Astrocyte (in vitro differentiated cells and primary cell): Measurements from ENCODE around the gene AOC1. TPM values are rescaled to one million over a fixed set of nuclear protein-coding genes. Genes with fewer than 3 reads are reported as not detected.

Experiments
- DNase-seq: peaks from one replicate; pipeline ENCODE4 v3.0.0-alpha.2; 2010; ENCODE audit warnings: low read depth
- FAIRE-seq: peaks from 2 replicates; lab custom pipeline; 2011; peaks lifted over from hg19 to GRCh38; lab: Jason Lieb, UNC
- H2AFZ ChIP-seq: 2 replicates; pipeline ENCODE4 v1.6.0; 2012; ENCODE audit warnings: low read depth, low read length, inconsistent platforms
- H3K27ac ChIP-seq: 2 replicates; pipeline ENCODE4 v1.5.1; 2011; ENCODE audit warnings: low read depth, low read length, inconsistent platforms
- H3K27me3 ChIP-seq: 2 replicates; pipeline ENCODE4 v1.6.0; 2011; ENCODE audit warnings: low read length, inconsistent platforms; ENCODE audit not compliant: insufficient read depth
- H3K36me3 ChIP-seq: 2 replicates; pipeline ENCODE4 v1.5.1; 2011; ENCODE audit warnings: low read length, inconsistent platforms; ENCODE audit not compliant: insufficient read depth
- H3K4me1 ChIP-seq: 2 replicates; pipeline ENCODE4 v1.5.1; 2011; ENCODE audit warnings: low read length, inconsistent platforms; ENCODE audit not compliant: insufficient read depth
- H3K4me2 ChIP-seq: 2 replicates; pipeline ENCODE4 v1.6.0; 2012; ENCODE audit warnings: low read length, inconsistent platforms
- H3K4me3 ChIP-seq: 2 replicates; pipeline ENCODE4 v1.5.1; 2011; ENCODE audit warnings: low read depth, mild to moderate bottlenecking, low read length, inconsistent platforms; ENCODE audit not compliant: insufficient read depth
- H3K79me2 ChIP-seq: 2 replicates; pipeline ENCODE4 v1.6.0; 2012; ENCODE audit warnings: mild to moderate bottlenecking, low read length, inconsistent platforms; ENCODE audit not compliant: insufficient read depth
- H3K9ac ChIP-seq: 2 replicates; pipeline ENCODE4 v1.6.0; 2012; ENCODE audit warnings: mild to moderate bottlenecking, low read length, inconsistent platforms
- H3K9me3 ChIP-seq: 2 replicates; pipeline ENCODE4 v1.5.1; 2012; ENCODE audit warnings: low read depth, mild to moderate bottlenecking, low read length, inconsistent platforms; ENCODE audit not compliant: insufficient read depth
- H4K20me1 ChIP-seq: 2 replicates; pipeline ENCODE4 v1.6.0; 2012; ENCODE audit warnings: low read length, inconsistent platforms; ENCODE audit not compliant: insufficient read depth
- H3K27ac Mint-ChIP-seq: one replicate; pipeline ENCODE4 v1.8.0; 2021; ENCODE audit warnings: mild to moderate bottlenecking, mixed read lengths; ENCODE audit not compliant: unreplicated experiment
- H3K27me3 Mint-ChIP-seq: one replicate; pipeline ENCODE4 v1.8.0; 2021; ENCODE audit warnings: low read depth, mixed read lengths; ENCODE audit not compliant: unreplicated experiment
- H3K36me3 Mint-ChIP-seq: one replicate; pipeline ENCODE4 v1.8.0; 2021; ENCODE audit warnings: low read depth, mixed read lengths; ENCODE audit not compliant: unreplicated experiment
- H3K4me1 Mint-ChIP-seq: one replicate; pipeline ENCODE4 v1.8.0; 2021; ENCODE audit warnings: low read depth, mixed read lengths; ENCODE audit not compliant: unreplicated experiment
- H3K4me3 Mint-ChIP-seq: one replicate; pipeline ENCODE4 v1.8.0; 2021; ENCODE audit warnings: mild to moderate bottlenecking, moderate library complexity, mixed read lengths; ENCODE audit not compliant: unreplicated experiment
- H3K9me3 Mint-ChIP-seq: one replicate; pipeline ENCODE4 v1.8.0; 2021; ENCODE audit warnings: mild to moderate bottlenecking, mixed read lengths; ENCODE audit not compliant: unreplicated experiment
- CTCF ChIP-seq: IDR thresholded peaks from 2 replicates; pipeline ENCODE4 v1.5.1; 2011; ENCODE audit warnings: low read depth, mild to moderate bottlenecking, inconsistent platforms, low read length, moderate library complexity; ENCODE audit not compliant: insufficient read depth
- EZH2 ChIP-seq: IDR thresholded peaks from 2 replicates; pipeline ENCODE4 v1.6.1; 2012; ENCODE audit warnings: mild to moderate bottlenecking, low read length, inconsistent platforms; ENCODE audit not compliant: insufficient read depth
- total RNA-seq: library from RNA; stranded (reverse); gene quantifications from 2 replicates; pipeline ENCODE4 v1.2.1, GENCODE V29; 2021

The AOC1 gene
- total RNA-seq, 1 donor from 2014 or later, result not detected

DNA sequence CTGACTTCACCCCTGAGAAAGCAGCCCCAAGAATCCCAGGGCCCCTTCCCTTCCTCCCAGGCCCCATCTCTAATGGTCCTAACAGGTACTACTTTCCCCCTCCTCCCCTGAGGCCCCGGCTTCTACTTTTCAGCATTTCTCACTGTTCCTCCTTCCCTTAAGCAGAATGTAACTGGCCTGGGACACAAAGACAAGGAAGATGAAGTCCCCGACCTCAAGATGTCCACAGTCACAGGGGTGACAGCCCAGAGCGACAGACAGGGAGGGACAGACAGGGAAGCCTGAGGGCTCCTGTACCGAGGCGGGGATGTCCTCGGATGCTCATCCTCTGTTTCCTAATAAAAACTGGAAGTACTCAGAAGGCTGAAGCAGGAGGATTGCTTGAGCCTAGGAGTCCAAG lies 11.6 kb downstream of the AOC1 start:
- DNase-seq, result no peak
- Histone ChIP-seq H3K27me3 (no peaks in the 10 kb centered on the region), H3K79me2 (no peaks in the 10 kb centered on the region), H3K27ac (no peak overlapping the region), H3K9ac (no peak overlapping the region), H4K20me1 (no peaks in the 10 kb centered on the region), H3K9me3 (no peaks in the 10 kb centered on the region), H2AFZ (no peak overlapping the region), H3K36me3 (no peaks in the 10 kb centered on the region), H3K4me3 (no peak overlapping the region), H3K4me2 (no peak overlapping the region), H3K4me1 (no peaks in the 10 kb centered on the region)
- no peak for FAIRE-seq
- H3K9me3 Mint-ChIP-seq, result peaks cover 11% of the 10 kb centered on the region
- no peak overlapping the region for H3K4me3 Mint-ChIP-seq
- H3K36me3 Mint-ChIP-seq, result no peaks in the 10 kb centered on the region
- no peaks in the 10 kb centered on the region for H3K4me1 Mint-ChIP-seq
- no peak overlapping the region for H3K27ac Mint-ChIP-seq
- no peak for TF ChIP-seq EZH2
- no peak for TF ChIP-seq CTCF
- peaks cover 4% of the 10 kb centered on the region for H3K27me3 Mint-ChIP-seq

DNA sequence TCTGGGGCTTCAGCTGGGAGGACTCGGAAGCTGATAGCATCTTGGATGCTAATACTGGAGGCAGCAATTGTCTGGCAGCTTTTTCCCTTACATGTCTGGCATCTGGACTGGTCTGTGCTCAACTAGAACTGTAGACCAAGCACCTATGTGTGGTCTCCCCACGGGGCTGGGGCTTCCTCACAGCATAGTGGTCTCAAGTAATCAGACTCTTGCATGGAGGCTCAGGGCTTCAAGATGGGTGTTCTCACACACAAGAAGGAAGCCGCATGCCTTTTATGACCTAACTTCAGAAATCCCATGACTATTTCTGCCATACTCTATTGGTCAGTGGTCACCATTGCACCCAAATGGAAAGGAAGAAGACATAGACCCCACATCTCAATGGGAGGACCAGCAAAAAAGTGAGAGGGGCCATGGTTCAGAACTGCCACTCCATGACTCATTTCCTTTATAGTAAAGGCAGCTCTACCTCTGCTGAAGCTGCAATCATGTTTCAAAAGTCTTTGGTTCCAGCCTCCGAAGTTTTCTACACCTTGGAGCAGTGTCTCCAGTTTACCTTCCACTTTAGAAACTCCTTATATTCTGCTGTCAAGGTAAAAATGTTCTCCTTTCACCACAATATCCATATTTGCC lies 14.7 kb downstream of the AOC1 start:
- no peaks in the 10 kb centered on the region for H4K20me1 ChIP-seq
- H3K4me2 ChIP-seq, result no peak overlapping the region
- H3K79me2 ChIP-seq, result no peaks in the 10 kb centered on the region
- Mint-ChIP-seq H3K4me1 (no peaks in the 10 kb centered on the region), H3K27ac (no peak overlapping the region), H3K9me3 (peaks cover 11% of the 10 kb centered on the region), H3K36me3 (no peaks in the 10 kb centered on the region), H3K4me3 (no peak overlapping the region), H3K27me3 (no peaks in the 10 kb centered on the region)
- no peaks in the 10 kb centered on the region for H3K4me1 ChIP-seq
- FAIRE-seq, result no peak
- H3K27ac ChIP-seq, result no peak overlapping the region
- DNase-seq, result no peak
- H3K4me3 ChIP-seq, result no peak overlapping the region
- no peak overlapping the region for H3K9ac ChIP-seq
- no peaks in the 10 kb centered on the region for H3K27me3 ChIP-seq
- no peaks in the 10 kb centered on the region for H3K36me3 ChIP-seq
- no peaks in the 10 kb centered on the region for H3K9me3 ChIP-seq
- no peak for TF ChIP-seq CTCF
- TF ChIP-seq EZH2, result no peak
- H2AFZ ChIP-seq, result no peak overlapping the region

DNA sequence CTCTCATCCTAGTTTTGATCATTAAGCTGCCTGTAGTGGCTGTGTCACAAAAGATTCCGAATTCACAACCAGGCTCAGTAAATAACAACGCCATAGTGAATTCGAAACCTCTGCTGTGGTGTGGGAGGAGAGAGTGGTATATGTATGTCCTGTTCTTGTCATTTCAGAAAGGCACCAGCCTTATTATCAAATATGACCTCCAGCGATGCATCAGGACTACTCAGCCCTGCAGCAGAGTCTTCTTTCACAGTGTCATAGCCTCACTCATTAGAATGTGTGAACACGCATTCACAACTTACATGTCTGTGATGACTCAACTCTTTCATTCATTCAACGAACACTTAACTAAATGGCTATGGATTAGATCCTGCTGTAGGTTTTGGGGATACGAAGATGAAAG lies 15.3 kb downstream of the AOC1 start:
- Histone ChIP-seq H3K4me1 (no peaks in the 10 kb centered on the region), H3K79me2 (no peaks in the 10 kb centered on the region), H2AFZ (no peak overlapping the region), H3K27me3 (no peaks in the 10 kb centered on the region), H3K27ac (no peak overlapping the region), H3K4me2 (no peak overlapping the region), H4K20me1 (no peaks in the 10 kb centered on the region), H3K9me3 (no peaks in the 10 kb centered on the region), H3K36me3 (no peaks in the 10 kb centered on the region), H3K4me3 (no peak overlapping the region), H3K9ac (no peak overlapping the region)
- H3K27ac Mint-ChIP-seq, result no peak overlapping the region
- FAIRE-seq, result no peak
- H3K36me3 Mint-ChIP-seq, result no peaks in the 10 kb centered on the region
- no peaks in the 10 kb centered on the region for H3K4me1 Mint-ChIP-seq
- H3K27me3 Mint-ChIP-seq, result no peaks in the 10 kb centered on the region
- H3K4me3 Mint-ChIP-seq, result no peak overlapping the region
- peaks cover 11% of the 10 kb centered on the region for H3K9me3 Mint-ChIP-seq
- TF ChIP-seq EZH2 (no peak), CTCF (no peak)
- DNase-seq, result no peak
